Heart right ventricle (tissue), 16 donors: Measurements from ENCODE around the gene GEMIN8. TPM values are rescaled to one million over a fixed set of nuclear protein-coding genes. Genes with fewer than 3 reads are reported as not detected.

Experiments used
- ATAC-seq, 8 donors: fragments of 200-7000 bp; cut with Tn5 transposase; one replicate each; pipeline ENCODE4 v1.9.1; 2020; ENCODE audit warnings: mild to moderate bottlenecking in 8 of 8, moderate library complexity in 8 of 8, moderate number of reproducible peaks in 1 of 8
- DNase-seq, 2 donors: peaks; one replicate each; pipeline ENCODE4 v3.0.0-alpha.2; 2020
- H3K27ac ChIP-seq, 10 donors: fragments of 200-600 bp; sonication (generic) in 2 of 10; one replicate each; pipeline versions ENCODE4 v1.5.0 to v1.8.0; 2020 to 2022; ENCODE audit warnings: mild to moderate bottlenecking in 3 of 10
- H3K27me3 ChIP-seq, 7 donors: fragments of 200-600 bp; one replicate each; pipeline ENCODE4 v1.8.0; 2021 to 2022; ENCODE audit warnings: mild to moderate bottlenecking in 2 of 7
- H3K36me3 ChIP-seq, 9 donors: fragments of 200-600 bp; sonication (generic) in 1 of 9; one replicate each; pipeline versions ENCODE4 v1.5.0 to v1.8.0; 2020 to 2022; ENCODE audit warnings: mild to moderate bottlenecking in 2 of 9
- H3K4me1 ChIP-seq, 9 donors: fragments of 200-600 bp; sonication (generic) in 1 of 9; one replicate each; pipeline versions ENCODE4 v1.5.0 to v1.8.0; 2020 to 2022; ENCODE audit warnings: mild to moderate bottlenecking in 4 of 9
- H3K4me3 ChIP-seq, 10 donors: fragments of 200-600 bp; sonication (generic) in 2 of 10; one replicate each; pipeline versions ENCODE4 v1.5.0 to v1.8.0; 2020 to 2022; ENCODE audit warnings: mild to moderate bottlenecking in 7 of 10, moderate library complexity in 2 of 10
- H3K9me3 ChIP-seq, 11 donors: fragments of 200-600 bp in 10 of 11; sonication (generic) in 2 of 11; one replicate each; pipeline versions ENCODE4 v1.5.0 to v1.8.0; 2013 to 2022; ENCODE audit warnings: mild to moderate bottlenecking in 2 of 11, control low read depth in 1 of 11, moderate library complexity in 1 of 11
- WGBS, 2 donors: extraction: QIAGEN DNeasy Blood & Tissue Kit; methylation state at CpG; one replicate each; pipeline ENCODE4 v1.1.7; 2013; ENCODE audit warnings: inconsistent platforms in 1 of 2; 5-methylcytosine and 5-hydroxymethylcytosine counted together
- intact Hi-C, 10 donors: fragments of 100-400 bp; cut with DNase I; formaldehyde crosslinking; loops; one replicate each; pipeline versions ENCODE4 v1.11.1 to v1.14.2; 2022
- polyA plus RNA-seq, 2 donors: library from polyadenylated mRNA; stranded (reverse); fragments of 200-250 nt; gene quantifications; one replicate each; pipeline ENCODE4 v1.2.3, GENCODE V29; 2013
- total RNA-seq, 10 donors: library from RNA; stranded (reverse); fragmentation: NEBNext Ultra II Directional in 3 of 10; extraction: Animal tissue kit (Norgen Biotek cat#: 25700) in 3 of 10; gene quantifications; one replicate each; pipeline versions ENCODE4 v1.2.1 to v1.2.4, GENCODE V29; 2021 to 2023
- TF ChIP-seq, protein P1 (sequence below), 9 donors: fragments of 200-600 bp; sonication (generic) in 2 of 9; IDR thresholded peaks; one replicate each; pipeline versions ENCODE4 v1.5.0 to v1.8.0; 2021 to 2022; ENCODE audit warnings: antibody characterized with exemption in 9 of 9, mild to moderate bottlenecking in 5 of 9, moderate library complexity in 1 of 9
- donor health status: Arrhythmogenic right ventricular cardiomyopathy.
- donor health status: ischemic (EF 13 %, LVEDD 7.1; RV severe dilation, severe dysfunction).
- donor health status: healthy with polysubstance abuse.
- donor health status: DM: no; HTN: yes; CAD: no.
- donor health status: DM: no; HTN: no; CAD: no.
- donor health status: ischemic (EF 25% LVEDD 6.9; RV normal size, moderate dysfunction).
- donor health status: ischemic (EF 25% LVEDD 5.7; RV mildly dilated, moderate dysfunction).
- donor health status: healthy.
- donor health status: DM: yes; HTN: yes; CAD: no.
- donor health status: Ischemic cardiomyopathy.
- donor health status: ischemic (EF 35%, LVEDD 5.7; RV mildly dilated, moderate dysfunction).
- donor health status: nonischemic (EF 11% LVEDD 7.7; RV severe dilation, severe dysfunction).
- donor health status: DM: yes; HTN: yes; CAD: no.
- donor health status: PGD.
- donor health status: ischemic (EF 29% LVEDD 5.4; RV normal size, mild dysfunction).
- donor health status: nonischemic (EF 23%, LVEDD 6.1; RV moderate dilation, normal function).

GEMIN8 gene
- total and polyA plus RNA-seq, 12 donors, result 8.2 to 16.7 (median 13.6) TPM

DNA sequence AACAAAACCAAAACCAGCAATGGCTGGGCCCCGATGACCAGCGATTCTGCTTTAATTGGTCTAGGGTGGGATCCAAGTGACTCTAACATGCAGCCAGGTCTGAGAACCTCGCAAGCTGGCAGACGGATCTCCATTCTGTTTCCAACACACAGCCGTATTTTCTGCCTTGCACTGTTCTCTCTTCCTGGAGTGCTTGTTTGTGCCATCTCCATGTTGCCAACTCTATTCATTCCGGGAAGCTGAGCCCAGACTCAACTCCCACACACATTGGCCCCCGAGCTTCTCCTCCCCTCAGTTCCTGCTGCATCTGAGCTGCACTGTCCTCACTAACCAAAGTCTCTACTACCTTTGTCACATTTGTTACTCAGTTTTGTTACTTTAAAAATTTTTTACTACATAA lies 35.6 kb downstream of the GEMIN8 start:
- H3K27me3 ChIP-seq, result peaks cover 0 to 6% (median 0%) of the 10 kb centered on the region in 7 donors
- intact Hi-C loops, result no loop called here
- TF ChIP-seq, protein P1, sequence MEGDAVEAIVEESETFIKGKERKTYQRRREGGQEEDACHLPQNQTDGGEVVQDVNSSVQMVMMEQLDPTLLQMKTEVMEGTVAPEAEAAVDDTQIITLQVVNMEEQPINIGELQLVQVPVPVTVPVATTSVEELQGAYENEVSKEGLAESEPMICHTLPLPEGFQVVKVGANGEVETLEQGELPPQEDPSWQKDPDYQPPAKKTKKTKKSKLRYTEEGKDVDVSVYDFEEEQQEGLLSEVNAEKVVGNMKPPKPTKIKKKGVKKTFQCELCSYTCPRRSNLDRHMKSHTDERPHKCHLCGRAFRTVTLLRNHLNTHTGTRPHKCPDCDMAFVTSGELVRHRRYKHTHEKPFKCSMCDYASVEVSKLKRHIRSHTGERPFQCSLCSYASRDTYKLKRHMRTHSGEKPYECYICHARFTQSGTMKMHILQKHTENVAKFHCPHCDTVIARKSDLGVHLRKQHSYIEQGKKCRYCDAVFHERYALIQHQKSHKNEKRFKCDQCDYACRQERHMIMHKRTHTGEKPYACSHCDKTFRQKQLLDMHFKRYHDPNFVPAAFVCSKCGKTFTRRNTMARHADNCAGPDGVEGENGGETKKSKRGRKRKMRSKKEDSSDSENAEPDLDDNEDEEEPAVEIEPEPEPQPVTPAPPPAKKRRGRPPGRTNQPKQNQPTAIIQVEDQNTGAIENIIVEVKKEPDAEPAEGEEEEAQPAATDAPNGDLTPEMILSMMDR (IDR thresholded peaks at IDR 0.05), result no peak
- no peaks in the 10 kb centered on the region for H3K36me3 ChIP-seq
- no peak overlapping the region for H3K27ac ChIP-seq
- no peak overlapping the region for H3K4me3 ChIP-seq
- no peaks in the 10 kb centered on the region for H3K9me3 ChIP-seq
- H3K4me1 ChIP-seq, result no peaks in the 10 kb centered on the region
- ATAC-seq (no peak), DNase-seq (no peak)
- 72 to 85% methylated on average over 7 of the region's 7 CpGs for WGBS, 2 donors

DNA sequence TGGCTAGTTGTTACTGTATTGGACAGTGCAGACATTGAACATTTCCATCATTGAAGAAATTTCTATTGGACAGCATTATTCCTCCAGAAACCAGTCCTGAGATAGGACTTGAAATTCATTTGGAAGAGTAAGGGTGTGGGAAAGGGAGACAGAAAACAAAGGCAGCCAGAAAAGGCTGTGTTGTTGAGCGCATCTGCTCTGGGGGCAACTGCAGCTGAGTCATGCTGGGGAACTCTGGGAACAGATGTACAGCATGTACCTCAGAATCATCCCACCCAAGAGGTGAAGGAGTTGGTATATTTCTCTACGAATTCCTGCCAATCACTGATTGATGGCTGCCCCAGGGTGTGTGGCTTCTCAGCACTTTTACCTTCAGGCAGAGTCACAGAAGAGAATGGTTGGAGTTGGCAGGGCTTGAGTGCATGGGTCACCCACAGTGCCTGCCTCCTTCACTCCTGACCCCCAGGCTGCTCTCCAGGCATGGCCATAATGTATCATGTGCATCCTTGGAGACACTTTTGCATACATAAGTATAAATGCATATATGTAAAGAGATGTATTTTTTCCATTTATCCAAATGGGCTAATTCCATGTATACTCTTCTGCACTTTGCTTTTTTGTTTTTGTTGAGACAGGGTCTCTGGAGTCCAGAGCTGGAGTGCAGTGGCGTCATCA lies 39.4 kb downstream of the GEMIN8 start:
- Histone ChIP-seq H3K27me3 (peaks cover 0 to 10% (median 0%) of the 10 kb centered on the region in 7 donors), H3K9me3 (no peaks in the 10 kb centered on the region), H3K27ac (no peak overlapping the region), H3K4me3 (no peak overlapping the region), H3K36me3 (no peaks in the 10 kb centered on the region), H3K4me1 (no peaks in the 10 kb centered on the region)
- no peak for DNase-seq
- TF ChIP-seq, protein P1 (IDR thresholded peaks at IDR 0.05), result no peak
- intact Hi-C loops, result no loop called here
- WGBS, 2 donors, result 75 to 79% methylated on average over 3 of the region's 3 CpGs
- no peak for ATAC-seq

DNA sequence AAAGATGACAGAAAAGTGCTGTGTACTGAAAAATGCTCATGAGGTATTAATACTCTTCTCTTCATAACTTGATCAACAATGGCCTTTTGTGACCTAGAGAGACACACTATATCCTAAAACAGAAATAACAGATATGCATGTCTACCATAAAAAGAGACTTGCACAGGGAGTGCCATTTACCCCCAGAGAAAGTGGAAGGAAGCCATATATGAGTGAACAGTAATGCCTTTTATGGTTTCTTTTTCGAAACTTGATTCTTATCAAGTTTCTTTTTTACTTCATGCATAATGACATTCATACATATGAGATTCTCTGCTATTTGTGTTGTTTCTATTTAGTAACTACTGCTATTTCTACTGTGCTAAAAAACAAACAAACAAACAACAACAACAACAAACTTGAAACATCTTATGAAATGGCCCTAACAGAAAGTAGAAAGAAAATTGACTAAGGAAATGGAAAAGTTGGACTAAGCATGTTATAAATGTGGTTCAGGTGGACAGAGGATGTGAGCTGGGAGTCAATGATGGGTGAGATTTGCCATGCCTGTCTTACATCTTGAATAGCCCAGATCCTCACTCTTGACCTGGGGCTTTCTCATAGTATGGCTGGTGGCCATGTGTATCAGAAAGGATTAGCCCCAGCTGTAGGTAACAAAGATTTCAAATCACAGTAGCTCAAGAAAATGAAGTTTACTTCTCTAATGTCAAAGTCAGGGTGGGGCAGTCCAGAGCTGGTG lies 43.8 kb downstream of the GEMIN8 start:
- Histone ChIP-seq H3K27ac (no peak overlapping the region), H3K9me3 (peaks cover 0 to 14% (median 0%) of the 10 kb centered on the region in 11 donors), H3K36me3 (no peaks in the 10 kb centered on the region), H3K4me1 (no peaks in the 10 kb centered on the region), H3K4me3 (no peak overlapping the region), H3K27me3 (peaks cover 0 to 5% (median 0%) of the 10 kb centered on the region in 7 donors)
- intact Hi-C loops, result no loop called here
- TF ChIP-seq, protein P1 (IDR thresholded peaks at IDR 0.05), result no peak
- ATAC-seq, result no peak
- DNase-seq, result no peak
- 92 to 97% methylated on average over 1 of the region's 1 CpG for WGBS, 2 donors

DNA sequence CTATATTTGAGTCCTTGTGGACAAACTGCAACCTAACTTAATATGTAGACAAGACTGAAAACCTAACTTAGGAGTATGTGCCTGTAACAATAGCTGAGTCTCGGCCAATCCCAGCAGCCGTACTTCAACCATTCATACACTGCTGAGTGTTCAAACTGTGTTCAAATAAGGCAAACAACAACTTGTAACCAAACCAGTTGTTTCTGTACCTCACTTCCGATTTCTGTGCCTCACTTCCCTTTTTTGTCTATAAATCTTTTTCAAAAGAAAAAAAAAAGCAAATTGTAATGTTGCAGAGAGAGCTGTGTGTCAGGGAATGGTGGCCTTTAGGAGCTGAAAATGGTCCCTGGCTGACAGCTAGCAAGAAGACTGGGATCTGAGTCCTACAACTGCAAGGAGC lies 46.0 kb downstream of the GEMIN8 start:
- intact Hi-C loops, result no loop called here
- Histone ChIP-seq H3K4me1 (no peaks in the 10 kb centered on the region), H3K4me3 (no peak overlapping the region), H3K27ac (no peak overlapping the region), H3K36me3 (no peaks in the 10 kb centered on the region), H3K27me3 (peaks cover 0 to under 1% (median 0%) of the 10 kb centered on the region in 7 donors), H3K9me3 (peaks cover 0 to 15% (median 0%) of the 10 kb centered on the region in 11 donors)
- ATAC-seq (no peak), DNase-seq (no peak)
- TF ChIP-seq, protein P1 (IDR thresholded peaks at IDR 0.05), result no peak
- WGBS, 2 donors, result 88 to 89% methylated on average over 3 of the region's 3 CpGs
